NCI-H2227 (cell line): Measurements from ENCODE around the gene ZNF568.

Experiments used
- DNase-seq: peaks from one replicate; lab custom pipeline; 2025; ENCODE audit not compliant: unreplicated experiment; lab: John Stamatoyannopoulos, UW

The ZNF568 gene

DNA sequence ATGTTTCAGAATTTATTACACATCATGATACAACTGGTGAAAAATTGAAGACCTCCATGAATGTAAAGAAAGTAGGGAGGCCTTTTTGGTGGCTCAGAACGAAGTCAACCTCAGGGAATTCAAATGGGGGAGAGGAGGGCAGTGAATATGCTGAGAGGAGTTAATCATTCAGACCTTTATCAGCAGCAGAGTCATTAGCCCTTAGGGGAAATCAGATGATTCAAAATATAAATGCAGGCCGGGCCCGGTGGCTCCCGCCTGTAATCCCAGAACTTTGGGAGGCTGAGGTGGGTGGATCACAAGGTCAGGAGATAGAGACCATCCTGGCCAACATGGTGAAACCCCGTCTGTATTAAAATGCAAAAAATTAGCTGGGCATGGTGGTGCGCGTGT, 81.7 kb downstream of the ZNF568 start:
- no peak for DNase-seq

DNA sequence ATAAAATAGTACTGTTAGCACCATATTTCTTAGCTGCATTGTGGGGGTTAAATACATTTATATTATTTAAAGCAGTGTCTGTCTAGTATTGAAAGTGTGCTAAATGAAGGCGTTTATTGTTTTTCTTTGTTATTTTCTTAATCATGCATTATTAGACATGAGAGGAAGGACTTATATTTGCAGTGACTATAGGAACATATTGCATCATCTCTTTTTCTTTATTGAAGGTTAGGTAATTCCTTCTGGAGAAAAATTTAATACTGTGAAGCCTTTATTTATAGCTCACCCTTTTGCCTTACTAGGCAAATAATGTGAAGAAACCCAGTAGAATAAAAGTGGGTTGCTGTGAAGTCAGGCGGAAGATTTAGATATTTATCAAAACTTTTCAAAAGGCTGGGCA, 83.2 kb downstream of the ZNF568 start:
- DNase-seq, result no peak

DNA sequence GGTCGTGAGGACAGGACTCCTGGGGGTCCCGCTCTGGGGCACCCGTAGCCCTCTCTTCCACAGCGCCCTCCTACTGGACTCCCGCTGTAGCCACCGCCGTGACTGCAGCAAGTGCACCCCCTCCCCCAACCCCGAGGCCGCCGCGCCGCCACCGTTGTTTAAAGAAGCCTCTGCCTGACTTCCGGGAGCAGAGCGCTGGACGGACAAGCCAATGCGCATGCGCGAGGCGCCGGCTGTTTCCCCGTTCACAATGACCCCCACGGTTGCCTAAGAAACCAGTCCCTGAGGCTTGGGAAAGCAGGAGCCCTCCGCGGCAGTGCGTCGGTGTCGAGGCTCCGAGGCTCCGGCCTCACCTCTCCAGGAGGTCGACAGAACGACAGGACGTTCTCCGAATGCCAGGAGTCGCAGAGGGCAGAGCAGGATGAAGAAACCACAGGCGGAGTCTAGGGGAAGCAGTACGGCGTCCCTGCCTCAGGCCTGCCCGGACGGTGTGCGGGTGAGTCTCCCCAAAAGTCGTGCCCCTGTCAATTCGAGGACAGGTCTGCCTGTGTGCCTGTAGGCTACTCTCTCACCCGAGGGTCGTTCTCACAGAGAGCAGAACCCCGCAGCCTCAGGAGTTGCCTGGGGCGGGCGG, 91.6 kb downstream of the ZNF568 start:
- peak; percentile 82 for DNase-seq

DNA sequence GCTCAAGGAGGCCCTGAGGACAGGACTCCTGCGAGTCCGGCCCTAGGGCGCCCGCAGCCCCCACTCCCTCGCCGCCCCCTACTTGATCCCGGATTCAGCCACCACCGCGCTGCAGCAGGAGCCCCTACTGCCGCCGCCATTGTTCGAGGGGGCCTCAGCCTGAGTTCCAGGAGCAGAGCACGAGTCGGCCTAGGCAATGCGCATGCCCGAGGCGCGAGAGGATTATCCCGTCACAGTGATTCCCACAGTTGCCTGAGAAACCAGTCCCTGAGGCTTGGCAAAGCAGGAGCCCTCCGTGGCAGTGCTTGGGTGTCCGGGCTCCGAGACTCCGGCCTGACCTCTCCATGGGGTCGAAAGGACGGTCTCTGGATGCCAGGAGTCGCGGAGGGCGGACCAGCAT, 93.7 kb downstream of the ZNF568 start:
- DNase-seq, result no peak

DNA sequence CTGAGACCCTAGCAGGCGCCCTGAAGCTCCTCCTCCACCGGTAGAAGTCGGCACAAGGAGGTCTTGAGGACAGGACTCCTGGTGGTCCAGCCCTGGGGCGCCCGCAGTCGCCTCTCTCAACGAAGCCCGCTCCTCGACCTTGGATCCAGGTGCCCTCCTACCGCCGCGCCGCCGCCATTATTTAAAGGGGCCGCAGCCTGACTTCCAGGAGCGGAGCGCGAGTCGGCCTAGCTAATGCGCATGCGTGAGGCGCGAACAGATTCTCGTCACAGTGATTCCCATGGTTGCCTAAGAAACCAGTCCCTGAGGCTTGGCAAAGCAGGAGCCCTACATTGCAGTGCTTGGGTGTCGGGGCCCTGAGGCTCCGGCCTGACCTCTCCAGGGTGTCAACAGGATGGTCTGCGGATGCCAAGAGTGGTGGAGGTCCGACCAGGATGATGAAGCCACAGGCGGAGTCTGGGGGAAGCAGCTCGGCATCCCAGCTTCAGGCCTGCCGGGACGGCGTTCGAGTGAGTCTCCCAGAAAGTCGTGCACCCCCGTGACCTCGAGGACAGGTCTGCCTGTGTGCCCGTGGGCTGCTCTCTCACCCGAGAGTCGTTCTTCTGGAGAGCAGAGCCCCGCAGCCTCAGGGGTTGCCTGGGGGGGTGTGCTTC, 96.1 kb downstream of the ZNF568 start:
- no peak for DNase-seq

DNA sequence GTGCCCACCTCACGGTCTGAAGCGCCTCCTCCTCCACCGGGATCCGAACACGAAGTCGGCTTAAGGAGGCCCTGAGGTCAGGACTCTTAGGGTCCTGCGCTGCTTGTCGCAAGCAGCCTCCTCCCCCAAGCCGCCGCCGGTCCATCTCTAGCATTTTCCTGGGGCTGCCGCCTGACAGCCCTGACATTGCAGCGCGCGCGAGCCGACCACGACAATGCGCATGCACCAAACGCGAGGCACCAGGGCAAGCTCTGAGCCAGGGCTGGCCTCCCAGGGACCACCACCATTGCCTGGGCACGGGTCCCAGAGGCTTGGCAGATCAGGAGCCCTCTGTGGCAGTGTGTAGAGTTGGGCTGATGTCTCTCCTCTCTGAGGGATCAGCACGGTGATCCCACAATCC, 98.3 kb downstream of the ZNF568 start:
- no peak for DNase-seq

DNA sequence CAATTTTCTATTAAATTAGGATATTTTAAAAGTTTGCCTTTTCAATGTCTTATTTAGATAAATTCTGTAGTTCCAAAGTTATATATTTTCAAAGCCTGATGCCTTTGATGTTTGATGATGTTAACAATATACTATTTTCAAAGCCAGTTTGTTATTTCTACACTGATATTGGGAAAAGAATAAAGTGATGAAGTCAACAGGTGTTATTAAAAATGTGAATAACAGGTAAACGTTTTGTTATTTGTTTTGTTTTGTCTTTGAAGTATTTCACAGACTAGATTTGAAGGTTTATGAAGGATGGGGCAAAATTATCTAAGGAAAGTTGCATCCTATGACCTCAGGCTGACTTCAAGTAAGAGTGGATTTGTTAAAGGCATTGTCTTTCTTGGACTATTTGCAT, 129.0 kb downstream of the ZNF568 start:
- DNase-seq, result no peak
